ENCODE data around the gene KCNT2.

- no peak for TF ChIP-seq CTCF (IDR thresholded peaks at IDR 0.05; ENCODE audit: low read depth, low read length, poor library complexity, severe bottlenecking)
- TF ChIP-seq EZH2phosphoT487 (IDR thresholded peaks at IDR 0.05; ENCODE audit: borderline replicate concordance, low read length) = no peak
These were observed 142.1 kb downstream of the KCNT2 start for GRCh38 chr1:196466166-196466565.

All from DOHH2 (cell line).